Lower leg skin (tissue), 4 donors: ENCODE results near the gene KCNMA1. TPM values are rescaled to one million over a fixed set of nuclear protein-coding genes. Genes with fewer than 3 reads are reported as not detected.
A peak's percentile ranks its signal among the peaks of the same experiment; 100 is the strongest.

Experiments
- DNase-seq, 2 donors: peaks; one replicate each; pipeline ENCODE4 v3.0.0-alpha.2; 2019; ENCODE audit warnings: low spot score in 2 of 2
- H3K4me3 ChIP-seq: fragments of 200-600 bp; sonication (generic); 2 replicates; pipeline ENCODE4 v1.5.1; 2017; ENCODE audit warnings: mild to moderate bottlenecking, low read depth; ENCODE audit not compliant: poor library complexity, severe bottlenecking
- CTCF ChIP-seq, 3 donors: fragments of 450-650 bp; IDR thresholded peaks; one replicate each; pipeline ENCODE4 v1.5.1; 2016; ENCODE audit warnings: antibody characterized with exemption in 3 of 3, mild to moderate bottlenecking in 3 of 3, moderate library complexity in 2 of 3
- POLR2A ChIP-seq, 2 donors: fragments of 450-650 bp; IDR thresholded peaks; one replicate each; pipeline ENCODE4 v1.6.1; 2016 to 2017; ENCODE audit warnings: antibody characterized with exemption in 2 of 2, mild to moderate bottlenecking in 1 of 2, moderate library complexity in 1 of 2
- WGBS, 2 donors: methylation state at CpG; one replicate each; pipeline ENCODE4 v1.1.5; 2018; 5-methylcytosine and 5-hydroxymethylcytosine counted together
- intact Hi-C: fragments of 100-400 bp; cut with DNase I; formaldehyde crosslinking; loops from one replicate; pipeline ENCODE4 v1.15.0; 2023; ENCODE audit warnings: low total_unique reads
- total RNA-seq, 4 donors: library from RNA; depleted of rRNA; stranded (reverse); fragments of >200 nt; gene quantifications; one replicate each; pipeline ENCODE4 v1.1.0, GENCODE V29; 2016

The KCNMA1 gene
- total RNA-seq, 4 donors from 2014 or later: 4.1 to 9.9 (median 6.5) TPM

GRCh38 chr10:77247031-77247990 is 390.3 kb downstream of the KCNMA1 start:
- WGBS, 2 donors: 57 to 64% methylated on average over 12 of the region's 12 CpGs
- no peak for DNase-seq
- no peak overlapping the region for H3K4me3 ChIP-seq
- intact Hi-C loops: no loop called here
- TF ChIP-seq POLR2A (IDR thresholded peaks at IDR 0.05) (no peak), CTCF (IDR thresholded peaks at IDR 0.05) (no peak)

GRCh38 chr10:77245953-77246352 is 391.7 kb downstream of the KCNMA1 start:
- 79% methylated on average over 1 of the region's 1 CpG for WGBS, 2 donors
- DNase-seq: peak in 1 of 2 donors; percentile 19
- no peak overlapping the region for H3K4me3 ChIP-seq
- intact Hi-C loops: no loop called here
- TF ChIP-seq POLR2A (IDR thresholded peaks at IDR 0.05) (no peak), CTCF (IDR thresholded peaks at IDR 0.05) (no peak)

GRCh38 chr10:77244746-77245145 is 392.9 kb downstream of the KCNMA1 start:
- no peak for DNase-seq
- WGBS, 2 donors: 57 to 71% methylated on average over 2 of the region's 2 CpGs
- intact Hi-C loops: no loop called here
- H3K4me3 ChIP-seq: no peak overlapping the region
- no peak for TF ChIP-seq POLR2A (IDR thresholded peaks at IDR 0.05)
- no peak for TF ChIP-seq CTCF (IDR thresholded peaks at IDR 0.05)

GRCh38 chr10:77244286-77244685 is 393.3 kb downstream of the KCNMA1 start:
- H3K4me3 ChIP-seq: no peak overlapping the region
- WGBS, 2 donors: 87 to 90% methylated on average over 2 of the region's 2 CpGs
- no peak for TF ChIP-seq CTCF (IDR thresholded peaks at IDR 0.05)
- no peak for TF ChIP-seq POLR2A (IDR thresholded peaks at IDR 0.05)
- intact Hi-C loops: no loop called here
- DNase-seq: no peak

- no peak for TF ChIP-seq CTCF (IDR thresholded peaks at IDR 0.05)
- WGBS, 2 donors: 56 to 62% methylated on average over 3 of the region's 3 CpGs
- DNase-seq: no peak
- intact Hi-C loops: no loop called here
- no peak overlapping the region for H3K4me3 ChIP-seq
Observed at GRCh38 chr10:77241350-77241725, 396.3 kb downstream of the KCNMA1 start.
